IPS-20b (cell line): ENCODE measurements around the gene PLLP.
"Not testable (repeated sequence)": the region's sequence is repeated elsewhere in the genome, so short reads cannot be mapped to it uniquely, and the experiment has no call there.

ENCODE experiments used
- H3K27ac ChIP-seq: one replicate; pipeline ENCODE4 v1.5.1; 2013; ENCODE audit warnings: low read length
- H3K27me3 ChIP-seq: 2 replicates; pipeline ENCODE4 v1.6.1; 2013; ENCODE audit warnings: mild to moderate bottlenecking, low read length, inconsistent platforms; ENCODE audit not compliant: insufficient read depth
- H3K36me3 ChIP-seq: 2 replicates; pipeline ENCODE4 v1.6.1; 2013; ENCODE audit warnings: low read depth, mild to moderate bottlenecking, inconsistent platforms, low read length, moderate library complexity; ENCODE audit not compliant: insufficient read depth
- H3K4me1 ChIP-seq: 2 replicates; pipeline ENCODE4 v1.6.1; 2013; ENCODE audit warnings: mild to moderate bottlenecking, control low read depth, inconsistent platforms, low read length, moderate library complexity; ENCODE audit not compliant: insufficient read depth
- H3K4me3 ChIP-seq: 2 replicates; pipeline ENCODE4 v1.5.1; 2013; ENCODE audit warnings: mild to moderate bottlenecking, low read length, inconsistent platforms
- H3K9ac ChIP-seq: 2 replicates; pipeline ENCODE4 v1.6.1; 2013; ENCODE audit warnings: low read depth, mild to moderate bottlenecking, inconsistent platforms, low read length, moderate library complexity
- H3K9me3 ChIP-seq: 2 replicates; pipeline ENCODE4 v1.6.1; 2013; ENCODE audit warnings: mild to moderate bottlenecking, low read depth, low read length, inconsistent platforms; ENCODE audit not compliant: insufficient read depth

Gene PLLP

GRCh38 chr16:57281791-57282190, 2.7 kb downstream of the PLLP start:
- H3K9ac ChIP-seq, result no peak overlapping the region
- H3K27me3 ChIP-seq, result peaks cover 40% of the 10 kb centered on the region
- no peaks in the 10 kb centered on the region for H3K36me3 ChIP-seq
- no peak overlapping the region for H3K4me3 ChIP-seq
- H3K4me1 ChIP-seq, result no peaks in the 10 kb centered on the region
- no peak overlapping the region for H3K27ac ChIP-seq
- H3K9me3 ChIP-seq, result no peaks in the 10 kb centered on the region

- Histone ChIP-seq H3K9me3 (no peaks in the 10 kb centered on the region), H3K36me3 (no peaks in the 10 kb centered on the region), H3K27ac (no peak overlapping the region), H3K4me1 (no peaks in the 10 kb centered on the region), H3K27me3 (peaks cover 34% of the 10 kb centered on the region), H3K9ac (no peak overlapping the region), H3K4me3 (no peak overlapping the region)
Measured at GRCh38 chr16:57279780-57280638, 4.5 kb downstream of the PLLP start.

- no peaks in the 10 kb centered on the region for H3K9me3 ChIP-seq
- H3K27me3 ChIP-seq, result peaks cover 18% of the 10 kb centered on the region
- H3K4me3 ChIP-seq, result no peak overlapping the region
- H3K27ac ChIP-seq, result no peak overlapping the region
- no peaks in the 10 kb centered on the region for H3K4me1 ChIP-seq
- H3K36me3 ChIP-seq, result no peaks in the 10 kb centered on the region
- no peak overlapping the region for H3K9ac ChIP-seq
Measured at GRCh38 chr16:57278494-57278893, 6.0 kb downstream of the PLLP start.

GRCh38 chr16:57277586-57277985, 6.9 kb downstream of the PLLP start:
- Histone ChIP-seq H3K9ac (no peak overlapping the region), H3K4me3 (no peak overlapping the region), H3K27me3 (peaks cover 9% of the 10 kb centered on the region), H3K9me3 (no peaks in the 10 kb centered on the region), H3K36me3 (no peaks in the 10 kb centered on the region), H3K27ac (no peak overlapping the region), H3K4me1 (no peaks in the 10 kb centered on the region)

- Histone ChIP-seq H3K9me3 (no peaks in the 10 kb centered on the region), H3K4me1 (no peaks in the 10 kb centered on the region), H3K27me3 (peaks cover under 1% of the 10 kb centered on the region; the same call in 1 of the 2 replicates), H3K36me3 (no peaks in the 10 kb centered on the region), H3K4me3 (no peak overlapping the region), H3K9ac (no peak overlapping the region), H3K27ac (no peak overlapping the region)
Measured at GRCh38 chr16:57276596-57276995, 7.9 kb downstream of the PLLP start.

GRCh38 chr16:57275946-57276345, 8.5 kb downstream of the PLLP start:
- H3K27me3 ChIP-seq, H3K36me3 ChIP-seq, H3K9me3 ChIP-seq, H3K4me3 ChIP-seq, H3K9ac ChIP-seq, H3K27ac ChIP-seq, H3K4me1 ChIP-seq: not testable (repeated sequence)

GRCh38 chr16:57273826-57274225, 10.6 kb downstream of the PLLP start:
- Histone ChIP-seq H3K27ac (no peak overlapping the region), H3K9me3 (no peaks in the 10 kb centered on the region), H3K27me3 (no peaks in the 10 kb centered on the region), H3K36me3 (no peaks in the 10 kb centered on the region), H3K9ac (no peak overlapping the region), H3K4me1 (no peaks in the 10 kb centered on the region), H3K4me3 (no peak overlapping the region)

GRCh38 chr16:57273359-57273758, 11.1 kb downstream of the PLLP start:
- Histone ChIP-seq H3K27ac (no peak overlapping the region), H3K27me3 (no peaks in the 10 kb centered on the region), H3K4me3 (no peak overlapping the region), H3K9me3 (no peaks in the 10 kb centered on the region), H3K36me3 (no peaks in the 10 kb centered on the region), H3K9ac (no peak overlapping the region), H3K4me1 (no peaks in the 10 kb centered on the region)

- Histone ChIP-seq H3K9ac (no peak overlapping the region), H3K27ac (no peak overlapping the region), H3K9me3 (no peaks in the 10 kb centered on the region), H3K4me3 (no peak overlapping the region), H3K27me3 (no peaks in the 10 kb centered on the region), H3K36me3 (no peaks in the 10 kb centered on the region), H3K4me1 (no peaks in the 10 kb centered on the region)
Measured at GRCh38 chr16:57271867-57272495, 12.5 kb downstream of the PLLP start.

- H3K9ac ChIP-seq, result no peak overlapping the region
- no peaks in the 10 kb centered on the region for H3K4me1 ChIP-seq
- no peaks in the 10 kb centered on the region for H3K9me3 ChIP-seq
- H3K4me3 ChIP-seq, result no peak overlapping the region
- no peaks in the 10 kb centered on the region for H3K27me3 ChIP-seq
- no peak overlapping the region for H3K27ac ChIP-seq
- H3K36me3 ChIP-seq, result no peaks in the 10 kb centered on the region
Measured at GRCh38 chr16:57271063-57271345, 13.5 kb downstream of the PLLP start.

- Histone ChIP-seq H3K36me3 (no peaks in the 10 kb centered on the region), H3K27me3 (no peaks in the 10 kb centered on the region), H3K27ac (no peak overlapping the region), H3K9me3 (no peaks in the 10 kb centered on the region), H3K4me1 (no peaks in the 10 kb centered on the region), H3K4me3 (no peak overlapping the region), H3K9ac (no peak overlapping the region)
Measured at GRCh38 chr16:57270221-57271062, 14.0 kb downstream of the PLLP start.
